ENCODE results near the gene PACSIN2. TPM values are rescaled to one million over a fixed set of nuclear protein-coding genes. Genes with fewer than 3 reads are reported as not detected.
A peak's percentile ranks its signal among the peaks of the same experiment; 100 is the strongest.

The PACSIN2 gene
- total RNA-seq, 1 donor from 2014 or later: 87.8 TPM

DNA sequence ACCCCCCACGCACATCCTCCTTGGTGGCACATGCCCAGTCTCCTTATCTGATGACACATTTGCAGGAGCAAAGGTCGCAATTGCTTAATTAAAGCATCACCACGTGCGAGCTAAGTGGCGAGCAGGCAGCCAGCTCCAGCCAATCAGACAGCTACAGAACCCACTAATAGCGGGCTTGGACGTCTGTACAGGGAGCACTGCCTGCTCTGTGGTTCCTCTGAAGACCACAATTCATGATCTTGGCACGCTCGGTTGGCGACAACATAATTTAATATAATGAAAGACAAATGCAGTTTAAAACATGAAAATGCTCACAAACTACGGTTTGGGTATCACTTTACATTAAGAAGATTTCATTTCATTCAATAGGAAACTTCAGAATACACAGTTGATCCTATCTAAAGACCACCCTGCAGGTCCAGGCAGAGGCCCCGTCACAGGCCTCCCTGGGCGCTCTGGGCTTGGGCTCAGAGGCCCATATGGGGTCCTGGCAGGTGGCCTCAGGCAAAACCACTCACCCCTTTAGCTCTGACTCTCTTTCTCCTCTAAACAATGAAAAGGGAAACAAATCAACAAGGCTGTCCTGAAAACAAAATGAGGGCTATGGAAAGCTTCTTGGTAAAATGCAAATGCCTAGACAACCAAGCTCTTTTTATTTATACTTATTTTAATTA, 10.4 kb downstream of the PACSIN2 start:
- H3K9me3 Mint-ChIP-seq (ENCODE audit: unreplicated experiment): no peaks in the 10 kb centered on the region
- H3K27me3 ChIP-seq (ENCODE audit: insufficient read depth, low read length): no peaks in the 10 kb centered on the region
- no peak for FAIRE-seq
- no peaks in the 10 kb centered on the region for H3K36me3 Mint-ChIP-seq (ENCODE audit: low read depth, unreplicated experiment)
- peak overlapping the region; percentile 56 for H3K27ac ChIP-seq (ENCODE audit: low read depth, low read length)
- H3K79me2 ChIP-seq (ENCODE audit: insufficient read depth, low read length): peaks cover 94% of the 10 kb centered on the region
- no peaks in the 10 kb centered on the region for H3K27me3 Mint-ChIP-seq (ENCODE audit: low read depth, unreplicated experiment)
- peak overlapping the region; percentile 1 for H3K4me3 ChIP-seq (ENCODE audit: insufficient read depth, low read depth, low read length)
- peak overlapping the region; percentile 95 for H3K27ac Mint-ChIP-seq (ENCODE audit: unreplicated experiment)
- H3K4me1 ChIP-seq (ENCODE audit: insufficient read depth, low read length): peaks cover 70% of the 10 kb centered on the region
- H3K9ac ChIP-seq (ENCODE audit: low read length): peak overlapping the region; percentile 30
- peaks cover 82% of the 10 kb centered on the region for H3K4me1 Mint-ChIP-seq (ENCODE audit: low read depth, unreplicated experiment)
- no peaks in the 10 kb centered on the region for H3K36me3 ChIP-seq (ENCODE audit: insufficient read depth, low read length)
- DNase-seq (ENCODE audit: low read depth): peak; percentile 77
- no peak overlapping the region for H3K4me3 Mint-ChIP-seq (ENCODE audit: unreplicated experiment)
- H3K4me2 ChIP-seq (ENCODE audit: low read length): peak overlapping the region; percentile 64
- TF ChIP-seq, protein P1, sequence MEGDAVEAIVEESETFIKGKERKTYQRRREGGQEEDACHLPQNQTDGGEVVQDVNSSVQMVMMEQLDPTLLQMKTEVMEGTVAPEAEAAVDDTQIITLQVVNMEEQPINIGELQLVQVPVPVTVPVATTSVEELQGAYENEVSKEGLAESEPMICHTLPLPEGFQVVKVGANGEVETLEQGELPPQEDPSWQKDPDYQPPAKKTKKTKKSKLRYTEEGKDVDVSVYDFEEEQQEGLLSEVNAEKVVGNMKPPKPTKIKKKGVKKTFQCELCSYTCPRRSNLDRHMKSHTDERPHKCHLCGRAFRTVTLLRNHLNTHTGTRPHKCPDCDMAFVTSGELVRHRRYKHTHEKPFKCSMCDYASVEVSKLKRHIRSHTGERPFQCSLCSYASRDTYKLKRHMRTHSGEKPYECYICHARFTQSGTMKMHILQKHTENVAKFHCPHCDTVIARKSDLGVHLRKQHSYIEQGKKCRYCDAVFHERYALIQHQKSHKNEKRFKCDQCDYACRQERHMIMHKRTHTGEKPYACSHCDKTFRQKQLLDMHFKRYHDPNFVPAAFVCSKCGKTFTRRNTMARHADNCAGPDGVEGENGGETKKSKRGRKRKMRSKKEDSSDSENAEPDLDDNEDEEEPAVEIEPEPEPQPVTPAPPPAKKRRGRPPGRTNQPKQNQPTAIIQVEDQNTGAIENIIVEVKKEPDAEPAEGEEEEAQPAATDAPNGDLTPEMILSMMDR (IDR thresholded peaks at IDR 0.05; ENCODE audit: insufficient read depth, low read depth, low read length): no peak
- no peak for TF ChIP-seq EZH2 (IDR thresholded peaks at IDR 0.05; ENCODE audit: insufficient read depth, low read length)
- no peak overlapping the region for H2AFZ ChIP-seq (ENCODE audit: low read depth, low read length)
- peaks cover 73% of the 10 kb centered on the region for H4K20me1 ChIP-seq (ENCODE audit: insufficient read depth, low read length)
- H3K9me3 ChIP-seq (ENCODE audit: insufficient read depth, low read depth, low read length): no peaks in the 10 kb centered on the region

DNA sequence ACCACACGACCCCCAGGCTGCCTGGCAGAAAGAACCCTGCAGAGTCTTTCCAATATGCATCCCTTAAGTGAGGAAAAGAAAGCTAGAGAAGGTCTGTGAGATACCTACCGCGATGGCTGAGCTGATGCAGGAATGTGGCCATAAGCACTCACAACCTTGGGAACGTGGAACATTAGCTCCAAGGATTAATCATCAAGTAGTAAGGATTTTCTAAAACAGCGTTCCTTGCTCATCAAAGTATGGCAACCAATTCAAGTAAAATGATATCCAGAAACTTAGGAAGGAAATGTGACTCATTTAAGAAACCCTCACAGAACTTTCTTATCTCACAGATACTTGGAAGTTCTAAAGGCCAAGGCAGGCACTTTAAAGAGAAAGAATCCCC, 12.8 kb downstream of the PACSIN2 start:
- H3K79me2 ChIP-seq (ENCODE audit: insufficient read depth, low read length): peaks cover 93% of the 10 kb centered on the region
- TF ChIP-seq, protein P1 (IDR thresholded peaks at IDR 0.05; ENCODE audit: insufficient read depth, low read depth, low read length): no peak
- TF ChIP-seq EZH2 (IDR thresholded peaks at IDR 0.05; ENCODE audit: insufficient read depth, low read length): no peak
- H3K4me3 Mint-ChIP-seq (ENCODE audit: unreplicated experiment): peak overlapping the region; percentile 63
- DNase-seq (ENCODE audit: low read depth): peak; percentile 92
- H3K27ac Mint-ChIP-seq (ENCODE audit: unreplicated experiment): peak overlapping the region; percentile 94
- H3K4me2 ChIP-seq (ENCODE audit: low read length): peak overlapping the region; percentile 81
- peak overlapping the region; percentile 40 for H3K4me3 ChIP-seq (ENCODE audit: insufficient read depth, low read depth, low read length)
- no peaks in the 10 kb centered on the region for H3K36me3 ChIP-seq (ENCODE audit: insufficient read depth, low read length)
- no peaks in the 10 kb centered on the region for H3K9me3 Mint-ChIP-seq (ENCODE audit: unreplicated experiment)
- peaks cover 73% of the 10 kb centered on the region for H3K4me1 ChIP-seq (ENCODE audit: insufficient read depth, low read length)
- H2AFZ ChIP-seq (ENCODE audit: low read depth, low read length): no peak overlapping the region
- H3K9me3 ChIP-seq (ENCODE audit: insufficient read depth, low read depth, low read length): no peaks in the 10 kb centered on the region
- H3K36me3 Mint-ChIP-seq (ENCODE audit: low read depth, unreplicated experiment): peaks cover 1% of the 10 kb centered on the region
- H3K27me3 ChIP-seq (ENCODE audit: insufficient read depth, low read length): no peaks in the 10 kb centered on the region
- peaks cover 89% of the 10 kb centered on the region for H3K4me1 Mint-ChIP-seq (ENCODE audit: low read depth, unreplicated experiment)
- FAIRE-seq: peak; percentile 80
- H3K27me3 Mint-ChIP-seq (ENCODE audit: low read depth, unreplicated experiment): no peaks in the 10 kb centered on the region
- H3K9ac ChIP-seq (ENCODE audit: low read length): peak overlapping the region; percentile 73
- peaks cover 63% of the 10 kb centered on the region for H4K20me1 ChIP-seq (ENCODE audit: insufficient read depth, low read length)
- H3K27ac ChIP-seq (ENCODE audit: low read depth, low read length): peak overlapping the region; percentile 87

All from astrocyte (in vitro differentiated cells and primary cell).